HEK293 (cell line): ENCODE measurements around the gene PGS1.

Experiments
- CTCF ChIA-PET: fragments of 350-600 bp; formaldehyde crosslinking; extraction: SDS; loops from one replicate; lab custom pipeline; 2021; ENCODE audit warnings: antibody characterized with exemption; lab: Yijun Ruan, JAX
- POLR2A ChIA-PET: fragments of 300-600 bp; formaldehyde crosslinking; extraction: SDS; loops from one replicate; lab custom pipeline; 2020; ENCODE audit warnings: antibody characterized with exemption, inconsistent platforms; lab: Yijun Ruan, JAX
- H3K27ac ChIP-seq: fragments of 200-500 bp; sonication (Bioruptor generic); 2 replicates; pipeline ENCODE4 v1.5.1; 2014; ENCODE audit warnings: low read depth, low read length, control low read depth, inconsistent platforms; ENCODE audit errors: extremely low read depth
- H3K36me3 ChIP-seq, 2 experiments: fragments of 200-500 bp in 1 of 2; sonication (Bioruptor generic) in 1 of 2; 1 replicate in 1 of 2; 2 replicates in 1 of 2; pipeline ENCODE4 v1.5.1; 2014 to 2017; ENCODE audit warnings: inconsistent platforms in 2 of 2, low read length in 2 of 2; ENCODE audit not compliant: control insufficient read depth in 2 of 2, insufficient read depth in 1 of 2
- H3K4me1 ChIP-seq: fragments of 200-500 bp; sonication (Bioruptor generic); 2 replicates; pipeline ENCODE4 v1.5.1; 2014; ENCODE audit warnings: mild to moderate bottlenecking, low read length, inconsistent platforms; ENCODE audit not compliant: control insufficient read depth, insufficient read depth
- H3K4me3 ChIP-seq: 2 replicates; pipeline ENCODE4 v1.5.1; 2011; ENCODE audit warnings: low read depth, mild to moderate bottlenecking, control low read depth, low read length, moderate library complexity
- H3K9me3 ChIP-seq: fragments of 200-500 bp; sonication (Bioruptor generic); 2 replicates; pipeline ENCODE4 v1.5.1; 2014; ENCODE audit warnings: low read depth, low read length, inconsistent platforms; ENCODE audit not compliant: control insufficient read depth, insufficient read depth
- BCL11B ChIP-seq: fragments of 450-650 bp; formaldehyde crosslinking; IDR thresholded peaks from 2 replicates; pipeline ENCODE4 v1.5.1; 2016; ENCODE audit warnings: low read depth, missing biosample characterization, missing genetic modification characterization
- PRDM1 ChIP-seq: fragments of 450-650 bp; formaldehyde crosslinking; IDR thresholded peaks from 2 replicates; pipeline ENCODE4; 2016; ENCODE audit warnings: missing biosample characterization, missing genetic modification characterization
- PRDM2 ChIP-seq: fragments of 450-650 bp; formaldehyde crosslinking; IDR thresholded peaks from 2 replicates; pipeline ENCODE4 v1.5.1; 2016; ENCODE audit warnings: missing biosample characterization, missing genetic modification characterization, borderline replicate concordance
- ZFHX2 ChIP-seq: fragments of 450-650 bp; formaldehyde crosslinking; conservative IDR thresholded peaks from 2 replicates; pipeline ENCODE4 v1.5.1; 2016; ENCODE audit warnings: missing biosample characterization, missing genetic modification characterization
- ZNF175 ChIP-seq: fragments of 450-650 bp; formaldehyde crosslinking; IDR thresholded peaks from 2 replicates; pipeline ENCODE4 v1.5.1; 2016; ENCODE audit warnings: missing biosample characterization, missing genetic modification characterization
- ZNF2 ChIP-seq: fragments of 450-650 bp; formaldehyde crosslinking; IDR thresholded peaks from 2 replicates; pipeline ENCODE4 v1.5.1; 2016; ENCODE audit warnings: missing biosample characterization, missing genetic modification characterization
- ZNF366 ChIP-seq: fragments of 450-650 bp; formaldehyde crosslinking; conservative IDR thresholded peaks from 2 replicates; pipeline ENCODE4 v1.5.1; 2016; ENCODE audit warnings: missing biosample characterization, missing genetic modification characterization
- ZNF530 ChIP-seq: fragments of 450-650 bp; formaldehyde crosslinking; IDR thresholded peaks from 2 replicates; pipeline ENCODE4 v1.5.1; 2016; ENCODE audit warnings: low read depth, missing biosample characterization, missing genetic modification characterization
- ZNF626 ChIP-seq: fragments of 450-650 bp; sonication (Bioruptor Pico); formaldehyde crosslinking; IDR thresholded peaks from 2 replicates; pipeline ENCODE4 v1.5.1; 2018; ENCODE audit warnings: missing biosample characterization, missing genetic modification characterization, inconsistent platforms
- ZNF747 ChIP-seq: fragments of 450-650 bp; formaldehyde crosslinking; IDR thresholded peaks from 2 replicates; pipeline ENCODE4 v1.5.1; 2016; ENCODE audit warnings: missing biosample characterization, missing genetic modification characterization
- ZSCAN23 ChIP-seq: fragments of 450-650 bp; formaldehyde crosslinking; IDR thresholded peaks from 2 replicates; pipeline ENCODE4 v1.5.1; 2016; ENCODE audit warnings: missing biosample characterization, missing genetic modification characterization
- TF ChIP-seq, protein P1 (sequence below): fragments of 450-650 bp; IDR thresholded peaks from 2 replicates; pipeline ENCODE4 v1.5.1; 2018; ENCODE audit warnings: missing biosample characterization, mild to moderate bottlenecking, missing genetic modification characterization
- TF ChIP-seq, protein P2 (sequence below): fragments of 450-650 bp; formaldehyde crosslinking; conservative IDR thresholded peaks from 2 replicates; pipeline ENCODE4 v1.5.1; 2016; ENCODE audit warnings: low read depth, missing biosample characterization, missing genetic modification characterization

The PGS1 gene

DNA sequence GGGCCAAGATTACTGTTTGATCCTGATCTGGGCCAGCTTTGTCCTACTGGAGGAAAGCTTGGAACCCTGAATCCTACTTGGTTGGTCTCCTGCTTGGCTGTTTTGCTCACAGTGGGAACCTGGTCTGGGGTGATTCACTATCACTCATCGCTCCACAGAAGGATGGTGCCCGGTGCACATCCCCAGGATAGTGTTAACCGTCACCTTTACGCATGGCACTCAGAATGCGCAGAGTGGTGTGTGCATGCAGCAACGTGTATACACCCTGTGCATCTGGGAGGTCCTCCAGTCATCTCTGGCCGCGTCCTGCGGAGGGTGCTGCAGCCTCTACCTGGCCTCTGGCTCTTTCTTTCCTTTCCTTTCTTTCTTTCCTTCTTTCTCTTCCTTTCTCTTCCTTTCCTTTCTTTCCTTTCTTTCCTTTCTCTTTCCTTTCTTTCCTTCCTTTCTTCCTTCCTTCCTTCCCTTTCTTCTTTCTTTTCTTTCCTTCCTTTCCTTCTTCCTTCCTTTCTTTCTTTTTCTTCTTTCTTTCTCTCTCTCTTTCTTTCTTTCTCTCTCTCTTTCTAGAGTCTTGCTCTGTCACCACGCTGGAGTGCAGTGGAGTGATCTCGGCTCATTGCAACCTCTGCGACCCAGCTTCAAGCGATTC, 31.7 kb upstream of the PGS1 start:
- CTCF ChIA-PET = interaction anchor here (3.5 kb wide), 1 partner anchor 14 kb away, joined by 13 read pairs; no protein-coding TSS in a partner anchor
- H3K4me1 ChIP-seq = peaks cover 8% of the 10 kb centered on the region; the same call in 1 of the 2 replicates
- H3K36me3 ChIP-seq = no peaks in the 10 kb centered on the region
- TF ChIP-seq PRDM1 (tag by site-specific recombination) = peak; percentile 100
- TF ChIP-seq, protein P1, sequence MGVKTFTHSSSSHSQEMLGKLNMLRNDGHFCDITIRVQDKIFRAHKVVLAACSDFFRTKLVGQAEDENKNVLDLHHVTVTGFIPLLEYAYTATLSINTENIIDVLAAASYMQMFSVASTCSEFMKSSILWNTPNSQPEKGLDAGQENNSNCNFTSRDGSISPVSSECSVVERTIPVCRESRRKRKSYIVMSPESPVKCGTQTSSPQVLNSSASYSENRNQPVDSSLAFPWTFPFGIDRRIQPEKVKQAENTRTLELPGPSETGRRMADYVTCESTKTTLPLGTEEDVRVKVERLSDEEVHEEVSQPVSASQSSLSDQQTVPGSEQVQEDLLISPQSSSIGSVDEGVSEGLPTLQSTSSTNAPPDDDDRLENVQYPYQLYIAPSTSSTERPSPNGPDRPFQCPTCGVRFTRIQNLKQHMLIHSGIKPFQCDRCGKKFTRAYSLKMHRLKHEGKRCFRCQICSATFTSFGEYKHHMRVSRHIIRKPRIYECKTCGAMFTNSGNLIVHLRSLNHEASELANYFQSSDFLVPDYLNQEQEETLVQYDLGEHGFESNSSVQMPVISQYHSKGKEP = peak; percentile 59; the same call in 1 of the 2 replicates
- no peak for TF ChIP-seq ZNF626 (tag by site-specific recombination)
- TF ChIP-seq ZNF366 (tag by site-specific recombination) = peak; percentile 99
- H3K27ac ChIP-seq = no peak overlapping the region
- H3K9me3 ChIP-seq = no peaks in the 10 kb centered on the region
- H3K4me3 ChIP-seq = no peak overlapping the region
- POLR2A ChIA-PET = no interaction called here

DNA sequence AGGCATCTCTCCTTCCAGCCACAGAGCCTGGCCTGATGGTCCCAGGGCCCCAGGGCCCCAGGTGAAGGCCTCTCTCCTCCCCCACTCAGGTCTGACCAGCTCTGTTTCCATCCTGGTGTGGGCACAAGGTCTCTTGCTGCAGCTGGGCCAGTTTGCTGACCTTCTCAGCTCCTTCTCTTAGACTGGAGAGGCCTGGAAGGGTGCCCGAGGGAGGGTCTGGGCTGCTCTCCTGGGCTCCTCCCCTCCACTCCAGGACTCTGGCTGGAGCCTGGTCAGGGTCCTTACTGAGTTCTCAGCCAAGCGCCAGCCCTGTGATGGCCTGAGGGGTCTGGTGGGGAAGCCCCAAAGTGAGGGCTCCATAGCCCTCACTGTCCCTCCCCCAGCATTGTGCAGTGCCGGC, 31.0 kb upstream of the PGS1 start:
- CTCF ChIA-PET = interaction anchor here (3.5 kb wide), 1 partner anchor 13 kb away, joined by 13 read pairs; no protein-coding TSS in a partner anchor
- no peak overlapping the region for H3K4me3 ChIP-seq
- H3K4me1 ChIP-seq = peaks cover 6% of the 10 kb centered on the region
- TF ChIP-seq BCL11B (tag by site-specific recombination) (no peak), ZNF530 (tag by site-specific recombination) (no peak), ZFHX2 (tag by site-specific recombination) (no peak), ZNF2 (tag by site-specific recombination) (no peak), ZNF747 (tag by site-specific recombination) (no peak), ZSCAN23 (tag by site-specific recombination) (no peak), PRDM2 (tag by site-specific recombination) (no peak), ZNF175 (tag by site-specific recombination) (no peak)
- TF ChIP-seq, protein P2, sequence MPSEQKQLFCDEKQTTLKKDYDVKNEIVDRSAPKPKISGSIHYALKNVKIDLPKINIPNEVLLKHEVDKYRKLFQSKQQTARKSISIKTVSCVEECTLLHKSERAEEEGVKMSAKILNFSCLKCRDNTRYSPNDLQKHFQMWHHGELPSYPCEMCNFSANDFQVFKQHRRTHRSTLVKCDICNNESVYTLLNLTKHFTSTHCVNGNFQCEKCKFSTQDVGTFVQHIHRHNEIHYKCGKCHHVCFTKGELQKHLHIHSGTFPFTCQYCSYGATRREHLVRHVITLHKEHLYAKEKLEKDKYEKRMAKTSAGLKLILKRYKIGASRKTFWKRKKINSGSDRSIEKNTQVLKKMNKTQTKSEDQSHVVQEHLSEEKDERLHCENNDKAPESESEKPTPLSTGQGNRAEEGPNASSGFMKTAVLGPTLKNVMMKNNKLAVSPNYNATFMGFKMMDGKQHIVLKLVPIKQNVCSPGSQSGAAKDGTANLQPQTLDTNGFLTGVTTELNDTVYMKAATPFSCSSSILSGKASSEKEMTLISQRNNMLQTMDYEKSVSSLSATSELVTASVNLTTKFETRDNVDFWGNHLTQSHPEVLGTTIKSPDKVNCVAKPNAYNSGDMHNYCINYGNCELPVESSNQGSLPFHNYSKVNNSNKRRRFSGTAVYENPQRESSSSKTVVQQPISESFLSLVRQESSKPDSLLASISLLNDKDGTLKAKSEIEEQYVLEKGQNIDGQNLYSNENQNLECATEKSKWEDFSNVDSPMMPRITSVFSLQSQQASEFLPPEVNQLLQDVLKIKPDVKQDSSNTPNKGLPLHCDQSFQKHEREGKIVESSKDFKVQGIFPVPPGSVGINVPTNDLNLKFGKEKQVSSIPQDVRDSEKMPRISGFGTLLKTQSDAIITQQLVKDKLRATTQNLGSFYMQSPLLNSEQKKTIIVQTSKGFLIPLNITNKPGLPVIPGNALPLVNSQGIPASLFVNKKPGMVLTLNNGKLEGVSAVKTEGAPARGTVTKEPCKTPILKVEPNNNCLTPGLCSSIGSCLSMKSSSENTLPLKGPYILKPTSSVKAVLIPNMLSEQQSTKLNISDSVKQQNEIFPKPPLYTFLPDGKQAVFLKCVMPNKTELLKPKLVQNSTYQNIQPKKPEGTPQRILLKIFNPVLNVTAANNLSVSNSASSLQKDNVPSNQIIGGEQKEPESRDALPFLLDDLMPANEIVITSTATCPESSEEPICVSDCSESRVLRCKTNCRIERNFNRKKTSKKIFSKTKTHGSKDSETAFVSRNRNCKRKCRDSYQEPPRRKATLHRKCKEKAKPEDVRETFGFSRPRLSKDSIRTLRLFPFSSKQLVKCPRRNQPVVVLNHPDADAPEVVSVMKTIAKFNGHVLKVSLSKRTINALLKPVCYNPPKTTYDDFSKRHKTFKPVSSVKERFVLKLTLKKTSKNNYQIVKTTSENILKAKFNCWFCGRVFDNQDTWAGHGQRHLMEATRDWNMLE (tag by site-specific recombination) = no peak
- TF ChIP-seq, all 188 proteins: peak for 0
- Histone ChIP-seq H3K36me3 (no peaks in the 10 kb centered on the region), H3K27ac (no peak overlapping the region), H3K9me3 (no peaks in the 10 kb centered on the region)
- POLR2A ChIA-PET = no interaction called here
